GM12878 (cell line): ENCODE results near the gene IER2. TPM values are rescaled to one million over a fixed set of nuclear protein-coding genes. Genes with fewer than 3 reads are reported as not detected.

Source experiments
- CBFB ChIP-seq: IDR thresholded peaks from 2 replicates; pipeline ENCODE4 v1.6.1; 2016; ENCODE audit warnings: antibody characterized with exemption, low read depth
- EP300 ChIP-seq, 2 experiments: fragments of 150-350 bp in 1 of 2; IDR thresholded peaks; 2 replicates each; pipeline ENCODE4 v1.6.1; 2011 to 2012; ENCODE audit warnings: low read depth in 2 of 2, low read length in 2 of 2, borderline replicate concordance in 1 of 2, improper control_type of control experiment in 1 of 2, inconsistent platforms in 1 of 2; ENCODE audit not compliant: control insufficient read depth in 1 of 2
- ETV6 ChIP-seq, 2 experiments: fragments of 450-650 bp in 1 of 2; IDR thresholded peaks in 1 of 2; conservative IDR thresholded peaks in 1 of 2; 2 replicates each; pipeline ENCODE4 v1.6.1; 2014; ENCODE audit warnings: antibody characterized with exemption in 1 of 2, borderline replicate concordance in 1 of 2, low read depth in 1 of 2, mild to moderate bottlenecking in 1 of 2, moderate library complexity in 1 of 2
- FOXK2 ChIP-seq: fragments of 450-650 bp; IDR thresholded peaks from 2 replicates; pipeline ENCODE4 v1.6.1; 2017; ENCODE audit warnings: mild to moderate bottlenecking, moderate library complexity
- IRF4 ChIP-seq: IDR thresholded peaks from 2 replicates; pipeline ENCODE4 v1.6.1; 2011; ENCODE audit warnings: low read depth, low read length
- LARP7 ChIP-seq: fragments of 450-650 bp; IDR thresholded peaks from 2 replicates; pipeline ENCODE4 v1.6.1; 2017; ENCODE audit warnings: mild to moderate bottlenecking
- MTA2 ChIP-seq: fragments of 450-650 bp; IDR thresholded peaks from 2 replicates; pipeline ENCODE4 v1.6.1; 2016; ENCODE audit warnings: low read depth, mild to moderate bottlenecking, moderate library complexity
- PAX5 ChIP-seq: IDR thresholded peaks from 2 replicates; pipeline ENCODE4 v1.6.1; 2011; ENCODE audit warnings: low read depth, low read length, borderline replicate concordance
- RAD51 ChIP-seq: fragments of 450-650 bp; IDR thresholded peaks from 2 replicates; pipeline ENCODE4 v1.6.1; 2016; ENCODE audit warnings: moderate library complexity, mild to moderate bottlenecking, inconsistent platforms
- RELA ChIP-seq: fragments of 450-650 bp; IDR thresholded peaks from 2 replicates; pipeline ENCODE4 v1.8.0; 2014; ENCODE audit warnings: borderline replicate concordance; ENCODE audit not compliant: partially characterized antibody
- SMC3 ChIP-seq: IDR thresholded peaks from 2 replicates; pipeline ENCODE4 v1.6.1; 2011; ENCODE audit warnings: low read length, improper control_type of control experiment, borderline replicate concordance
- TAF1 ChIP-seq: IDR thresholded peaks from 2 replicates; pipeline ENCODE4 v1.6.1; 2011; ENCODE audit warnings: mild to moderate bottlenecking, low read depth, low read length, borderline replicate concordance
- TCF12 ChIP-seq: IDR thresholded peaks from 2 replicates; pipeline ENCODE4 v1.6.1; 2011; ENCODE audit warnings: low read depth, mild to moderate bottlenecking, low read length
- ZNF217 ChIP-seq: fragments of 450-650 bp; IDR thresholded peaks from 2 replicates; pipeline ENCODE4 v1.6.1; 2017; ENCODE audit warnings: antibody characterized with exemption, mild to moderate bottlenecking
- ZNF24 ChIP-seq: fragments of 450-650 bp; IDR thresholded peaks from 2 replicates; pipeline ENCODE4 v1.6.1; 2017; ENCODE audit warnings: antibody characterized with exemption, mild to moderate bottlenecking
- ZNF274 ChIP-seq: IDR thresholded peaks from one replicate; pipeline ENCODE4 v1.8.0; 2011; ENCODE audit not compliant: insufficient read length, insufficient read depth
- polyA plus RNA-seq, 11 experiments: library from polyadenylated mRNA; depleted of rRNA in 4 of 11; unstranded in 6 of 11; stranded (reverse) in 5 of 11; fragments of >200 nt; fragmentation: Nextera tagmentation in 4 of 11; fragmentation: Illumina TruSeq in 1 of 11; extraction: Ambion mirVana in 4 of 11; extraction: Trizol in 1 of 11; gene quantifications; 1 replicate in 1 of 11; 2 replicates in 10 of 11; pipeline versions ENCODE4 v1.2.1 to v1.2.3, GENCODE V29; 2011 to 2016; ENCODE audit warnings: inconsistent platforms in 2 of 11, missing spikeins in 2 of 11, low read depth in 1 of 11
- total RNA-seq, 4 experiments: library from RNA; depleted of rRNA in 3 of 4; stranded (reverse); fragments of >200 nt in 3 of 4; fragmentation: Illumina TruSeq in 1 of 4; extraction: Trizol in 1 of 4; gene quantifications; 2 replicates each; pipeline versions ENCODE4 v1.2.1 to v1.2.3, GENCODE V29; 2013 to 2021
- TF ChIP-seq, protein P1 (sequence below): IDR thresholded peaks from 2 replicates; pipeline ENCODE4 v1.6.1; 2012; ENCODE audit warnings: low read depth, low read length, improper control_type of control experiment
- TF ChIP-seq, protein P2 (sequence below): fragments of 450-650 bp; IDR thresholded peaks from 2 replicates; pipeline ENCODE4 v1.6.1; 2016; ENCODE audit warnings: mild to moderate bottlenecking, moderate library complexity, borderline replicate concordance
- TF ChIP-seq, protein P3 (sequence below): IDR thresholded peaks from 2 replicates; pipeline ENCODE4 v1.6.1; 2011; ENCODE audit warnings: low read depth, low read length, improper control_type of control experiment, borderline replicate concordance
- TF ChIP-seq, protein P4 (sequence below): fragments of 450-650 bp; IDR thresholded peaks from 2 replicates; pipeline ENCODE4 v1.6.1; 2016; ENCODE audit warnings: mild to moderate bottlenecking
- TF ChIP-seq, protein P5 (sequence below): fragments of 450-650 bp; conservative IDR thresholded peaks from 2 replicates; pipeline ENCODE4 v1.6.1; 2017; ENCODE audit warnings: mild to moderate bottlenecking, moderate library complexity

The IER2 gene
- total and polyA plus RNA-seq, 10 of the 15 experiments (the other 5 are each of a cell fraction or from before 2014, with no cell fraction given): 2.8 to 94.5 (median 24.9) TPM

DNA sequence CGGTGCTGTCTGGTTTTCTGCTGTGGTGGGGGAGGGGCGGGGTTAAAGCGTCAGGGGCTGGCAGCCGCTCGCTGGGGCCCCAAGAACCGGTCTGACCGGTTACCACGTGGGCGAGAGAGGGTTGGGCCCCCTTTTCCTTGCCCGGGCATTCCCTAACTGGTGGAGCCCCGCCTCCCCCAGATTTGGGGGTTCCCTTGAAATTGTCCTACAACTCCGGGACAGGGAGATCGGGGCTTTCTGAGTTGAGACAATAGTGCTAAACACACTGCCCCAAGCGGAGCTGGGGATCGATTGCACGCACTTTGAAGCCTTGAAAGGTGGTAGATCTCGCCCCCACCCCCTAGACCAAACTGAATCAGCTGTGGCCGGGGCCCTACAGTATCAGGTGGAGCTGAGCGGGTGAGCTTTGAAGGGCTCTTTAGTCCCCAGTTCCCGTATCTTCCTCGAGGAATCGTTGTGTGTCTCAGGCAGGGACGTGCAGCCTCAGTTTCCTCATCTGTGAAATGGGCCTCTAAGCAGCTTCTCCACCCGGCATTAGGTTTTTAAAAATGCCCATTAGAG, 4.8 kb downstream of the IER2 start (continued):
- TF ChIP-seq, protein P1, sequence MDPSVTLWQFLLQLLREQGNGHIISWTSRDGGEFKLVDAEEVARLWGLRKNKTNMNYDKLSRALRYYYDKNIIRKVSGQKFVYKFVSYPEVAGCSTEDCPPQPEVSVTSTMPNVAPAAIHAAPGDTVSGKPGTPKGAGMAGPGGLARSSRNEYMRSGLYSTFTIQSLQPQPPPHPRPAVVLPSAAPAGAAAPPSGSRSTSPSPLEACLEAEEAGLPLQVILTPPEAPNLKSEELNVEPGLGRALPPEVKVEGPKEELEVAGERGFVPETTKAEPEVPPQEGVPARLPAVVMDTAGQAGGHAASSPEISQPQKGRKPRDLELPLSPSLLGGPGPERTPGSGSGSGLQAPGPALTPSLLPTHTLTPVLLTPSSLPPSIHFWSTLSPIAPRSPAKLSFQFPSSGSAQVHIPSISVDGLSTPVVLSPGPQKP: 0 out of 2 replicates have a peak, but pooled peaks have one; percentile 23
- TF ChIP-seq, protein P2, sequence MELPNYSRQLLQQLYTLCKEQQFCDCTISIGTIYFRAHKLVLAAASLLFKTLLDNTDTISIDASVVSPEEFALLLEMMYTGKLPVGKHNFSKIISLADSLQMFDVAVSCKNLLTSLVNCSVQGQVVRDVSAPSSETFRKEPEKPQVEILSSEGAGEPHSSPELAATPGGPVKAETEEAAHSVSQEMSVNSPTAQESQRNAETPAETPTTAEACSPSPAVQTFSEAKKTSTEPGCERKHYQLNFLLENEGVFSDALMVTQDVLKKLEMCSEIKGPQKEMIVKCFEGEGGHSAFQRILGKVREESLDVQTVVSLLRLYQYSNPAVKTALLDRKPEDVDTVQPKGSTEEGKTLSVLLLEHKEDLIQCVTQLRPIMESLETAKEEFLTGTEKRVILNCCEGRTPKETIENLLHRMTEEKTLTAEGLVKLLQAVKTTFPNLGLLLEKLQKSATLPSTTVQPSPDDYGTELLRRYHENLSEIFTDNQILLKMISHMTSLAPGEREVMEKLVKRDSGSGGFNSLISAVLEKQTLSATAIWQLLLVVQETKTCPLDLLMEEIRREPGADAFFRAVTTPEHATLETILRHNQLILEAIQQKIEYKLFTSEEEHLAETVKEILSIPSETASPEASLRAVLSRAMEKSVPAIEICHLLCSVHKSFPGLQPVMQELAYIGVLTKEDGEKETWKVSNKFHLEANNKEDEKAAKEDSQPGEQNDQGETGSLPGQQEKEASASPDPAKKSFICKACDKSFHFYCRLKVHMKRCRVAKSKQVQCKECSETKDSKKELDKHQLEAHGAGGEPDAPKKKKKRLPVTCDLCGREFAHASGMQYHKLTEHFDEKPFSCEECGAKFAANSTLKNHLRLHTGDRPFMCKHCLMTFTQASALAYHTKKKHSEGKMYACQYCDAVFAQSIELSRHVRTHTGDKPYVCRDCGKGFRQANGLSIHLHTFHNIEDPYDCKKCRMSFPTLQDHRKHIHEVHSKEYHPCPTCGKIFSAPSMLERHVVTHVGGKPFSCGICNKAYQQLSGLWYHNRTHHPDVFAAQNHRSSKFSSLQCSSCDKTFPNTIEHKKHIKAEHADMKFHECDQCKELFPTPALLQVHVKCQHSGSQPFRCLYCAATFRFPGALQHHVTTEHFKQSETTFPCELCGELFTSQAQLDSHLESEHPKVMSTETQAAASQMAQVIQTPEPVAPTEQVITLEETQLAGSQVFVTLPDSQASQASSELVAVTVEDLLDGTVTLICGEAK: no peak
- TF ChIP-seq, protein P3, sequence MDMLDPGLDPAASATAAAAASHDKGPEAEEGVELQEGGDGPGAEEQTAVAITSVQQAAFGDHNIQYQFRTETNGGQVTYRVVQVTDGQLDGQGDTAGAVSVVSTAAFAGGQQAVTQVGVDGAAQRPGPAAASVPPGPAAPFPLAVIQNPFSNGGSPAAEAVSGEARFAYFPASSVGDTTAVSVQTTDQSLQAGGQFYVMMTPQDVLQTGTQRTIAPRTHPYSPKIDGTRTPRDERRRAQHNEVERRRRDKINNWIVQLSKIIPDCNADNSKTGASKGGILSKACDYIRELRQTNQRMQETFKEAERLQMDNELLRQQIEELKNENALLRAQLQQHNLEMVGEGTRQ: peak; percentile 17; the same call in 1 of the 2 replicates
- TF ChIP-seq ZNF274 (no peak), PAX5 (peak; percentile 71), MTA2 (peak; percentile 47), ZNF217 (peak; percentile 63), TCF12 (peak; percentile 54; the same call in 1 of the 2 replicates), EP300 (IDR thresholded peaks at IDR 0.05; ENCODE audit: borderline replicate concordance in 1 of 2, control insufficient read depth in 1 of 2, low read depth in 2 of 2, low read length in 2 of 2) (peak; percentile 9 to 32; a peak in 1 of 4 replicates), ZNF24 (0 out of 2 replicates have a peak, but pooled peaks have one; percentile 3), IRF4 (0 out of 2 replicates have a peak, but pooled peaks have one; percentile 49), ETV6 (conservative IDR thresholded peaks at IDR 0.05 in 1 of 2, IDR thresholded peaks at IDR 0.05 in 1 of 2; ENCODE audit: borderline replicate concordance in 1 of 2, low read depth in 1 of 2) (0 out of 4 replicates have a peak, but pooled peaks of 1 of the 2 experiments have one; percentile 49), FOXK2 (no peak), CBFB (peak; percentile 76; the same call in 1 of the 2 replicates), SMC3 (0 out of 2 replicates have a peak, but pooled peaks have one; percentile 17), RELA (no peak), RAD51 (peak; percentile 71), LARP7 (no peak), TAF1 (0 out of 2 replicates have a peak, but pooled peaks have one; percentile 32)
- TF ChIP-seq, protein P4, sequence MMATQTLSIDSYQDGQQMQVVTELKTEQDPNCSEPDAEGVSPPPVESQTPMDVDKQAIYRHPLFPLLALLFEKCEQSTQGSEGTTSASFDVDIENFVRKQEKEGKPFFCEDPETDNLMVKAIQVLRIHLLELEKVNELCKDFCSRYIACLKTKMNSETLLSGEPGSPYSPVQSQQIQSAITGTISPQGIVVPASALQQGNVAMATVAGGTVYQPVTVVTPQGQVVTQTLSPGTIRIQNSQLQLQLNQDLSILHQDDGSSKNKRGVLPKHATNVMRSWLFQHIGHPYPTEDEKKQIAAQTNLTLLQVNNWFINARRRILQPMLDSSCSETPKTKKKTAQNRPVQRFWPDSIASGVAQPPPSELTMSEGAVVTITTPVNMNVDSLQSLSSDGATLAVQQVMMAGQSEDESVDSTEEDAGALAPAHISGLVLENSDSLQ: peak; percentile 26; the same call in 1 of the 2 replicates
- TF ChIP-seq, protein P5, sequence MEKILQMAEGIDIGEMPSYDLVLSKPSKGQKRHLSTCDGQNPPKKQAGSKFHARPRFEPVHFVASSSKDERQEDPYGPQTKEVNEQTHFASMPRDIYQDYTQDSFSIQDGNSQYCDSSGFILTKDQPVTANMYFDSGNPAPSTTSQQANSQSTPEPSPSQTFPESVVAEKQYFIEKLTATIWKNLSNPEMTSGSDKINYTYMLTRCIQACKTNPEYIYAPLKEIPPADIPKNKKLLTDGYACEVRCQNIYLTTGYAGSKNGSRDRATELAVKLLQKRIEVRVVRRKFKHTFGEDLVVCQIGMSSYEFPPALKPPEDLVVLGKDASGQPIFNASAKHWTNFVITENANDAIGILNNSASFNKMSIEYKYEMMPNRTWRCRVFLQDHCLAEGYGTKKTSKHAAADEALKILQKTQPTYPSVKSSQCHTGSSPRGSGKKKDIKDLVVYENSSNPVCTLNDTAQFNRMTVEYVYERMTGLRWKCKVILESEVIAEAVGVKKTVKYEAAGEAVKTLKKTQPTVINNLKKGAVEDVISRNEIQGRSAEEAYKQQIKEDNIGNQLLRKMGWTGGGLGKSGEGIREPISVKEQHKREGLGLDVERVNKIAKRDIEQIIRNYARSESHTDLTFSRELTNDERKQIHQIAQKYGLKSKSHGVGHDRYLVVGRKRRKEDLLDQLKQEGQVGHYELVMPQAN: 0 out of 2 replicates have a peak, but pooled peaks have one; percentile 15
